ENCODE data around the gene CASP7.

The CASP7 gene

GRCh38 chr10:113689057-113689456, 9.3 kb downstream of the CASP7 start:
- Mint-ChIP-seq H3K9me3 (peaks cover 55% of the 10 kb centered on the region), H3K27ac (no peak overlapping the region), H3K36me3 (ENCODE audit: low read depth) (peaks cover 90% of the 10 kb centered on the region), H3K27me3 (no peaks in the 10 kb centered on the region), H3K4me3 (no peak overlapping the region), H3K4me1 (ENCODE audit: low read depth) (peaks cover 35% of the 10 kb centered on the region)
- no peak for DNase-seq

DNA sequence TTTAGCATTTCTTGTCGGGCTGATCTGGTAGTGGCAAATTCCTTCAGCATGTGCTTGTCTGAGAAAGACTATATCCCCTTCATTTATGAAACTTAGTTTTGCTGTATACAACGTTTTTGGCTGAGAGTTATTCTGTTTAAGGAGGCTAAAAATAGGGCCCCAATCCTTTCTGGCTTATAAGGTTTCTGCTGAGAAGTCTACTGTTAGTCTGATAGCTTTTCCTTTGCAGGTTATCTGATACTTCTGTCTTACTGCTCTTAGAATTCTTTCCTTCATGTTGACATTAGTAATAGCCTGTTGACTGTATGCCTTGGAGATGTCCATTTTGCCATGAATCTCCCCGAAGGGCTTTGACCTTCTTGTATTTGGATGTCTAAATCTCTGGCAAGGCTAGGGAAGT, 9.9 kb downstream of the CASP7 start:
- Mint-ChIP-seq H3K4me1 (ENCODE audit: low read depth) (peaks cover 32% of the 10 kb centered on the region), H3K36me3 (ENCODE audit: low read depth) (peaks cover 90% of the 10 kb centered on the region), H3K27ac (no peak overlapping the region), H3K27me3 (no peaks in the 10 kb centered on the region), H3K9me3 (peaks cover 50% of the 10 kb centered on the region), H3K4me3 (no peak overlapping the region)
- DNase-seq: no peak

GRCh38 chr10:113690749-113691148, 11.0 kb downstream of the CASP7 start:
- Mint-ChIP-seq H3K9me3 (peaks cover 42% of the 10 kb centered on the region), H3K27ac (no peak overlapping the region), H3K4me1 (ENCODE audit: low read depth) (peaks cover 27% of the 10 kb centered on the region), H3K4me3 (no peak overlapping the region), H3K27me3 (no peaks in the 10 kb centered on the region), H3K36me3 (ENCODE audit: low read depth) (peaks cover 90% of the 10 kb centered on the region)
- no peak for DNase-seq

DNA sequence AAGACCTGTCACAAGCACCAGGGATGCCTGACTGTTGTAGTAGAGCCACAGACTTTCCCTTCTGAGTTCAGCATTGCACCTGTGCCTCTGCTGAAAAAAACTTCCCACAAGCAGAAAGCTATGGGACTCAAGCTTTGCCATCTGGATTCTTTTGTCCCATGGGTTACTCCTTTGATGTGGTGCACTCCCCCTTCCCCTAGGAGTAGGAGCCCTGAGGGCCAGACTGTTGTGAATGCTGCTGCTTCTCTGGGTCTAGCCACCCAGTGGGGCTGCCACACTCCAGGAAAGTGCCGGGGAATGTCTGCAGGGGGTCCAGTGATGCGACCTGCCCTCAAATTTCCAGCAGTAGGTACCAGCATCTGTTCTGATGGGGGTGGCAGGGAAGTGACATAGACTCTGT, 11.7 kb downstream of the CASP7 start:
- no peak for DNase-seq
- Mint-ChIP-seq H3K4me1 (ENCODE audit: low read depth) (peaks cover 27% of the 10 kb centered on the region), H3K27me3 (no peaks in the 10 kb centered on the region), H3K27ac (no peak overlapping the region), H3K4me3 (no peak overlapping the region), H3K36me3 (ENCODE audit: low read depth) (peaks cover 87% of the 10 kb centered on the region), H3K9me3 (peaks cover 36% of the 10 kb centered on the region)

DNA sequence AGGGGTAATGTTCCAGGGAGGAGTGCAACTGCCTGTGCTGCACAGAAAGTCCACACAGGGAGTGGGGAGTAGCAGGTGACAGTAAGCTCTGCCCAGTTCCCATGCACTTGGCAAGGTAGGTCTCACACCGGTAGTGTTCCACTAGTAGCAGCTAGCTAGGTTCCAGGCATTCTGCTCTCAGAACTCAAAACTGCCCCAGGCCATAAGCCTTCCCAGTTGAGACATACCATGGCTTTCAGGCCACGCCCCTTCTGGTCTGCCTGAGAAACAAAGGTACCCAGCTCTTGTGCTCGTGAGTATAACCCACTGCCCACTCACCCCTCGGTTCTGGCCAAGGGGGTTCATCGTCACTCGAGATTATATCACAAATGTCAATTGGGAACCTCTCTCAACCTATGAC, 12.6 kb downstream of the CASP7 start:
- Mint-ChIP-seq H3K27me3 (no peaks in the 10 kb centered on the region), H3K4me1 (ENCODE audit: low read depth) (peaks cover 27% of the 10 kb centered on the region), H3K9me3 (peaks cover 31% of the 10 kb centered on the region), H3K4me3 (no peak overlapping the region), H3K27ac (no peak overlapping the region), H3K36me3 (ENCODE audit: low read depth) (peaks cover 90% of the 10 kb centered on the region)
- DNase-seq: no peak

DNA sequence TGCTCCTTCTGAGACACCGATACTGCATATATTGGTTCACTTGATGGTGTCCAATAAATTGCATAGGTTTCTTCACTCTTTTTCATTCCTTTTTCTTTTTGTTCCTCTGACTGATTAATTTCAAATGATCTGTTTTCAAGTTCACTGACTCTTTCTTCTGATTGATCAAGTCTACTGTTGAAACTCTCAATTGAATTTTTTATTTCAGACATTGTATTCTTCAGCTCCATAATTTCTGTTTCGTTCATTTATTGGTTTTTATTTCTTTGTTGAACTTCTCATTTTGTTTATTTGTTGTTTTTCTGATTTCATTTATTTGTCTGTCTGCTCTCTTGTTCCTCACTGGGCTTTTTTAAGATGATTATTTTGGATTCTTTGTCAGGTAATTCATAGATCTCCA, 13.6 kb downstream of the CASP7 start:
- Mint-ChIP-seq H3K4me1 (ENCODE audit: low read depth) (peaks cover 20% of the 10 kb centered on the region), H3K4me3 (no peak overlapping the region), H3K9me3 (peaks cover 24% of the 10 kb centered on the region), H3K27me3 (no peaks in the 10 kb centered on the region), H3K36me3 (ENCODE audit: low read depth) (peaks cover 92% of the 10 kb centered on the region), H3K27ac (no peak overlapping the region)
- no peak for DNase-seq

DNA sequence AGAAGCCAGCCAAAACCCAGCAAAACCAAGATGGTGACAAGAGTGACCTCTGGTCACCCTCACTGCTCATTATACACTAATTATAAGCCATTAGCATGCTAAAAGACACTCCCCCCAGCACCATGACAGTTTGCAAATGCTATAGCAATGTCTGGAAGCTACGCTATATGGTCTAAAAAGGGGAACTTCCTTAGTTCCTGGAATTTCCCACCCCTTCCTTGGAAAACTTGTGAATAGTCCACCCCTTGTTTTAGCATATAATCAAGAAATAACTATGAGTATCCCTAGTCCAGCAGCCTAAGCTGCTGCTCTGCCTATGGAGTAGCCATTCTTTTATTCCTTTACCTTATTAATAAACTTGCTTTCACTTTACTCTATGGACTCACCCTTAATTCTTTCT, 16.0 kb downstream of the CASP7 start:
- Mint-ChIP-seq H3K27ac (no peak overlapping the region), H3K4me3 (no peak overlapping the region), H3K27me3 (no peaks in the 10 kb centered on the region), H3K9me3 (peaks cover 17% of the 10 kb centered on the region), H3K4me1 (ENCODE audit: low read depth) (no peaks in the 10 kb centered on the region), H3K36me3 (ENCODE audit: low read depth) (peaks cover 91% of the 10 kb centered on the region)
- DNase-seq: no peak

DNA sequence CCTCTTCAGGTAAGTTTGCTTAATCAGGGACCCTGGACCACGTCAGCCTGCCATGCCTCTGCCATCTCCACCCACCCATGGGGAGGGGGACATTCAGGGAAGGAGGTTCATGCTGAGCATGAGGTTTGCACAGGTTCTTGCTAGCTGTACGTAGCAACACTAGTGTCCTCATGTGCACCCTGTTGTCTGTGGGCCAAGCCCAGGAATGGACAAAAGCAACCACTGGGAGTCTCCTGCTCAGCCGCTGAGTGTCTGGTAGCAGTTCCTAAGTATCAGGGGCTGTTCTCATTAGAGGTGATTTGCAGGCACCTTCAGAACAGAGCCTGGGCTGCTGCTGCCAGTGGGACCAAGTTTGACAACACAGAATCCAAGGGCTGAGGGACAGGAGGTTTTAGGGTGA, 17.9 kb downstream of the CASP7 start:
- no peaks in the 10 kb centered on the region for H3K27me3 Mint-ChIP-seq
- peaks cover 15% of the 10 kb centered on the region for H3K9me3 Mint-ChIP-seq
- H3K4me3 Mint-ChIP-seq: no peak overlapping the region
- no peak for DNase-seq
- H3K27ac Mint-ChIP-seq: no peak overlapping the region
- no peaks in the 10 kb centered on the region for H3K4me1 Mint-ChIP-seq (ENCODE audit: low read depth)
- H3K36me3 Mint-ChIP-seq (ENCODE audit: low read depth): peaks cover 82% of the 10 kb centered on the region

- H3K36me3 Mint-ChIP-seq (ENCODE audit: low read depth): peaks cover 32% of the 10 kb centered on the region
- H3K9me3 Mint-ChIP-seq: no peaks in the 10 kb centered on the region
- no peak for DNase-seq
- no peaks in the 10 kb centered on the region for H3K27me3 Mint-ChIP-seq
- H3K4me1 Mint-ChIP-seq (ENCODE audit: low read depth): peaks cover 31% of the 10 kb centered on the region
- no peak overlapping the region for H3K27ac Mint-ChIP-seq
- no peak overlapping the region for H3K4me3 Mint-ChIP-seq
Measured at GRCh38 chr10:113704637-113705343, 25.1 kb downstream of the CASP7 start.

DNA sequence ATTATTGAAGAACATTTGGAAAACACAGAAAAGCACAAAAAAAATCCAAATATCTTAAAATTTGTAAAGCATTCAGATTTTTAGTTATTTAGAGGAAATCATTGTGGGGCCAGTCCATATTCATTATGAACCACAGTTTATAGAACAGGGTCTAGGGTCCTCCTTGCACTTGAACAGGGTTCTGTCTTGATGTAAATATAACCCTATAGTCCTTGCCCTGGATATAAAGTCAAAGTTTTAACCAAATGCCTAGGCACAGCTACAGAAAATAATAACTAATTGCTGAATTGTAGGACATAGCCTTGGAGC, 25.6 kb downstream of the CASP7 start:
- Mint-ChIP-seq H3K27me3 (no peaks in the 10 kb centered on the region), H3K27ac (no peak overlapping the region), H3K9me3 (no peaks in the 10 kb centered on the region), H3K4me3 (no peak overlapping the region), H3K4me1 (ENCODE audit: low read depth) (peaks cover 33% of the 10 kb centered on the region), H3K36me3 (ENCODE audit: low read depth) (peaks cover 29% of the 10 kb centered on the region)
- no peak for DNase-seq

GRCh38 chr10:113706623-113707022, 26.9 kb downstream of the CASP7 start:
- H3K4me3 Mint-ChIP-seq: no peak overlapping the region
- peaks cover 32% of the 10 kb centered on the region for H3K36me3 Mint-ChIP-seq (ENCODE audit: low read depth)
- no peak overlapping the region for H3K27ac Mint-ChIP-seq
- peaks cover 33% of the 10 kb centered on the region for H3K4me1 Mint-ChIP-seq (ENCODE audit: low read depth)
- DNase-seq: no peak
- no peaks in the 10 kb centered on the region for H3K27me3 Mint-ChIP-seq
- no peaks in the 10 kb centered on the region for H3K9me3 Mint-ChIP-seq

DNA sequence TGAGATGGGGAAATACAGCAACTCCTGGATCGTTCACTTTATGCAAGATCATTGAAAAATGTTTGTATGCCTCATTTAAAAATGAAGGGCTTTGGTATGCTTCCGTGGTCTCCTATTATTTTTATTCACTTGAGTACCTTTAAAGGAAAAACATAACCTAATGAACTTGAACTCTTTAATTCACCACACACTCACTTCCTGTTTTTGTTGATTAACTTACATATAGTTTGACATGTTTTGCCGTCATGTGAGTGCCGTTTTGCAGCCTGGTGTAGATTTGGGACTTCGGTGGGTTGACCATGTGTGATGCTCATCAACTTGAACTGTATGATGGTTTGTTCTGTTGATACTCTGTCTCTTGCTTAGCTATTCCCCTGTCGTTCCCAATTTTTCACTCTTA, 28.9 kb downstream of the CASP7 start:
- H3K27me3 Mint-ChIP-seq: no peaks in the 10 kb centered on the region
- H3K4me3 Mint-ChIP-seq: no peak overlapping the region

GRCh38 chr10:113709221-113709838, 29.6 kb downstream of the CASP7 start:
- no peaks in the 10 kb centered on the region for H3K9me3 Mint-ChIP-seq
- DNase-seq: no peak
- H3K27ac Mint-ChIP-seq: peak overlapping the region; percentile 60
- peaks cover 39% of the 10 kb centered on the region for H3K36me3 Mint-ChIP-seq (ENCODE audit: low read depth)
- H3K4me3 Mint-ChIP-seq: no peak overlapping the region
- peaks cover 31% of the 10 kb centered on the region for H3K4me1 Mint-ChIP-seq (ENCODE audit: low read depth)
- no peaks in the 10 kb centered on the region for H3K27me3 Mint-ChIP-seq

More for the DNA sequence above, 28.9 kb downstream of the CASP7 start:
- H3K9me3 Mint-ChIP-seq: no peaks in the 10 kb centered on the region
- H3K27ac Mint-ChIP-seq: peak overlapping the region; percentile 47
- peaks cover 35% of the 10 kb centered on the region for H3K36me3 Mint-ChIP-seq (ENCODE audit: low read depth)
- peaks cover 31% of the 10 kb centered on the region for H3K4me1 Mint-ChIP-seq (ENCODE audit: low read depth)
- no peak for DNase-seq

DNA sequence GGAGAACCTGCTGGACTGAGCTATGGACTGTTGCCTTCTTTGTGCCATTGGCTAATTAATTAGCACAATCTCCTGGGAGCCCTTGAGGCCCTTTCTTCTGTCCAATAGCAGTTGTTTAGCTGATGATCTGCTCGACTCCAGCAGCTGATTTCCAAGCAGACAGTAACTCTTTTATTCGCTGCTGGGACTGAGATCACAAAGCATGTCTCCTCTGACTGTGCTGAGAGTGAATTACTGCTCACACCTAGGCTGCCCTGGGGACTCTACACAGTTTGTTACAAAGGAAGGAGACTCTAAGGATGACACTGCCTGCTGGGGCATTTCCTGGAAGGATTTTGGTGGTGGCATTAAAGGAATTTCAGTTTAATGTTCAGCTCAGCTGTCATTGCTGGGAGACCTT, 31.4 kb downstream of the CASP7 start:
- no peak overlapping the region for H3K27ac Mint-ChIP-seq
- H3K36me3 Mint-ChIP-seq (ENCODE audit: low read depth): peaks cover 52% of the 10 kb centered on the region
- H3K4me3 Mint-ChIP-seq: no peak overlapping the region
- peaks cover 30% of the 10 kb centered on the region for H3K4me1 Mint-ChIP-seq (ENCODE audit: low read depth)
- DNase-seq: no peak
- no peaks in the 10 kb centered on the region for H3K9me3 Mint-ChIP-seq
- no peaks in the 10 kb centered on the region for H3K27me3 Mint-ChIP-seq

DNA sequence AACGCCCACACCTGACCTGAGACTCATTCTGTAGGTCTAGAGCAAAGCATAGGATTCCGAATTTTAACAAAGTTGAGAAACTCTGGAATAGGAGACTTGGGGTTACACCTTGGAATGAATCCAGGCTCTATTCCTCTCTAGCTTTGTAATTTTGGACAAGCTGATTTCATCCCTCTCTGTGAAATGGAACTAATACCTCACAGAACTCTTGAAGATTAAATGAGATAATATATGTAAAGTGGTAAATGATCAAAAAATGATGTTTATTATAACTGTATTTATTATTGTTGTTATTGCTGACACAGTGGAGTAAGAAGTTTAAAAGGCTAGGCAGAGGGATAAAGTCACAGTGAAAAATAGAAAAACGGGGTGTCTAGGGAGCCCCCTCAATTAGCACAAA, 32.3 kb downstream of the CASP7 start:
- Mint-ChIP-seq H3K36me3 (ENCODE audit: low read depth) (peaks cover 61% of the 10 kb centered on the region), H3K27me3 (no peaks in the 10 kb centered on the region), H3K27ac (no peak overlapping the region), H3K4me3 (no peak overlapping the region), H3K9me3 (no peaks in the 10 kb centered on the region), H3K4me1 (ENCODE audit: low read depth) (peaks cover 21% of the 10 kb centered on the region)
- no peak for DNase-seq

Data from activated T-cell treated with anti-CD3 and anti-CD28 coated beads, Interleukin-2, amount 50 U/mL, for 24 hours (primary cell).